H9 (cell line): ENCODE results near the gene RAMAC. TPM values are rescaled to one million over a fixed set of nuclear protein-coding genes. Genes with fewer than 3 reads are reported as not detected.

Experiments
- DNase-seq: peaks from one replicate; pipeline ENCODE4 v3.0.0-alpha.2; 2017
- H2AFZ ChIP-seq: one replicate; pipeline ENCODE4 v1.6.1; 2013; ENCODE audit warnings: mild to moderate bottlenecking, low read length, control low read depth, moderate library complexity
- H2AK5ac ChIP-seq: 2 replicates; pipeline ENCODE4 v1.6.1; 2013; ENCODE audit warnings: low read length, control low read depth, mixed read lengths; ENCODE audit not compliant: insufficient read length
- H2BK120ac ChIP-seq: one replicate; pipeline ENCODE4 v1.6.1; 2013; ENCODE audit warnings: low read depth, mild to moderate bottlenecking, low read length, control low read depth, inconsistent platforms; ENCODE audit not compliant: poor library complexity, severe bottlenecking
- H2BK12ac ChIP-seq: 2 replicates; pipeline ENCODE4 v1.6.1; 2013; ENCODE audit warnings: low read length, control low read depth, mixed read lengths, low read depth; ENCODE audit not compliant: insufficient read length
- H2BK15ac ChIP-seq: 2 replicates; pipeline ENCODE4 v1.6.1; 2013; ENCODE audit warnings: low read depth, low read length, control low read depth
- H2BK20ac ChIP-seq: one replicate; pipeline ENCODE4 v1.6.1; 2013; ENCODE audit warnings: low read depth, mild to moderate bottlenecking, low read length, control low read depth, inconsistent platforms; ENCODE audit not compliant: poor library complexity, severe bottlenecking
- H2BK5ac ChIP-seq: 2 replicates; pipeline ENCODE4 v1.6.1; 2013; ENCODE audit warnings: low read length, control low read depth, mixed read lengths; ENCODE audit not compliant: insufficient read length
- H3K14ac ChIP-seq: 2 replicates; pipeline ENCODE4 v1.6.1; 2013; ENCODE audit warnings: low read length, control low read depth; ENCODE audit not compliant: insufficient read depth
- H3K18ac ChIP-seq: 2 replicates; pipeline ENCODE4 v1.6.1; 2013; ENCODE audit warnings: low read depth, mild to moderate bottlenecking, mixed read lengths, low read length, control low read depth; ENCODE audit not compliant: insufficient read length
- H3K23ac ChIP-seq: 2 replicates; pipeline ENCODE4 v1.6.1; 2013; ENCODE audit warnings: low read length, control low read depth, mixed read lengths, low read depth; ENCODE audit not compliant: insufficient read length
- H3K23me2 ChIP-seq: 2 replicates; pipeline ENCODE4 v1.6.1; 2013; ENCODE audit warnings: low read depth, mild to moderate bottlenecking, mixed read lengths, low read length, control low read depth; ENCODE audit not compliant: insufficient read length, poor library complexity, severe bottlenecking
- H3K27ac ChIP-seq: 2 replicates; pipeline ENCODE4 v1.5.1; 2013; ENCODE audit warnings: low read length, control low read depth, mixed read lengths, low read depth; ENCODE audit not compliant: insufficient read length
- H3K27me3 ChIP-seq: 2 replicates; pipeline ENCODE4 v1.6.1; 2013; ENCODE audit warnings: low read length, control low read depth, inconsistent platforms; ENCODE audit not compliant: insufficient read depth
- H3K4ac ChIP-seq: 2 replicates; pipeline ENCODE4 v1.6.1; 2013; ENCODE audit warnings: low read depth, mild to moderate bottlenecking, control low read depth, inconsistent platforms, low read length, moderate library complexity
- H3K4me1 ChIP-seq: 2 replicates; pipeline ENCODE4 v1.6.1; 2013; ENCODE audit warnings: low read length, control low read depth, inconsistent platforms; ENCODE audit not compliant: insufficient read depth
- H3K4me2 ChIP-seq: 2 replicates; pipeline ENCODE4 v1.6.1; 2013; ENCODE audit warnings: low read length, control low read depth, mixed read lengths; ENCODE audit not compliant: insufficient read length, insufficient read depth
- H3K56ac ChIP-seq: 2 replicates; pipeline ENCODE4 v1.6.1; 2013; ENCODE audit warnings: low read depth, mild to moderate bottlenecking, mixed read lengths, low read length, control low read depth; ENCODE audit not compliant: insufficient read length
- H3K79me1 ChIP-seq: 2 replicates; pipeline ENCODE4 v1.6.1; 2013; ENCODE audit warnings: low read depth, mild to moderate bottlenecking, moderate library complexity, low read length, control low read depth, inconsistent platforms; ENCODE audit not compliant: insufficient read depth, poor library complexity, severe bottlenecking
- H3K79me2 ChIP-seq: 2 replicates; pipeline ENCODE4 v1.6.1; 2013; ENCODE audit warnings: low read length, control low read depth, inconsistent platforms; ENCODE audit not compliant: insufficient read depth
- H3K9ac ChIP-seq: 2 replicates; pipeline ENCODE4 v1.6.1; 2013; ENCODE audit warnings: low read length, control low read depth, mixed read lengths; ENCODE audit not compliant: insufficient read length; ENCODE audit errors: extremely low read depth
- H3K9me3 ChIP-seq: one replicate; pipeline ENCODE4 v1.6.1; 2013; ENCODE audit warnings: low read depth, low read length, inconsistent platforms; ENCODE audit not compliant: control insufficient read depth
- H3T11ph ChIP-seq: one replicate; pipeline ENCODE4 v1.6.1; 2013; ENCODE audit warnings: mild to moderate bottlenecking, low read length, control low read depth, inconsistent platforms
- H4K20me1 ChIP-seq: one replicate; pipeline ENCODE4 v1.6.1; 2013; ENCODE audit not compliant: control insufficient read depth, insufficient read length, insufficient read depth
- H4K5ac ChIP-seq: 2 replicates; pipeline ENCODE4 v1.6.1; 2013; ENCODE audit warnings: low read depth, mild to moderate bottlenecking, mixed read lengths, low read length, control low read depth; ENCODE audit not compliant: insufficient read length
- H4K8ac ChIP-seq: replicated peaks from 2 replicates; pipeline ENCODE4 v1.6.1; 2013; ENCODE audit warnings: low read length, control low read depth, mixed read lengths, low read depth; ENCODE audit not compliant: insufficient read length
- H4K91ac ChIP-seq: 2 replicates; pipeline ENCODE4 v1.6.1; 2013; ENCODE audit warnings: low read depth, mild to moderate bottlenecking, moderate library complexity, mixed read lengths, low read length, control low read depth; ENCODE audit not compliant: insufficient read length
- H3K27ac Mint-ChIP-seq, 3 experiments: 2 replicates in 2 of 3; 3 replicates in 1 of 3; pipeline ENCODE4 v1.8.0; 2020 to 2021; ENCODE audit warnings: mixed read lengths in 3 of 3, mild to moderate bottlenecking in 1 of 3, moderate library complexity in 1 of 3
- H3K27me3 Mint-ChIP-seq: 2 replicates; pipeline ENCODE4 v1.8.0; 2021; ENCODE audit warnings: low read depth, mild to moderate bottlenecking, moderate library complexity, mixed read lengths
- H3K36me3 Mint-ChIP-seq, 3 experiments: 2 replicates in 2 of 3; 3 replicates in 1 of 3; pipeline ENCODE4 v1.8.0; 2020 to 2021; ENCODE audit warnings: low read depth in 3 of 3, mixed read lengths in 3 of 3; ENCODE audit not compliant: insufficient read depth in 1 of 3
- H3K4me1 Mint-ChIP-seq, 2 experiments: 2 replicates each; pipeline ENCODE4 v1.8.0; 2020; ENCODE audit warnings: mixed read lengths in 2 of 2
- H3K4me3 Mint-ChIP-seq, 2 experiments: 2 replicates in 1 of 2; 3 replicates in 1 of 2; pipeline ENCODE4 v1.8.0; 2020 to 2021; ENCODE audit warnings: mild to moderate bottlenecking in 2 of 2, mixed read lengths in 2 of 2, moderate library complexity in 1 of 2
- H3K9me3 Mint-ChIP-seq, 2 experiments: 2 replicates in 1 of 2; 3 replicates in 1 of 2; pipeline ENCODE4 v1.8.0; 2020; ENCODE audit warnings: mild to moderate bottlenecking in 2 of 2, mixed read lengths in 2 of 2, moderate library complexity in 1 of 2
- CTCF ChIP-seq: fragments of 200-600 bp; sonication (generic); conservative IDR thresholded peaks from 3 replicates; pipeline ENCODE4 v1.8.0; 2021; ENCODE audit warnings: antibody characterized with exemption, mild to moderate bottlenecking
- WGBS: extraction: QIAGEN DNeasy Blood & Tissue Kit; methylation state at CpG from one replicate; pipeline ENCODE4 v1.1.7; 2013; ENCODE audit warnings: missing lambda C conversion rate, low lambda C conversion rate, mixed read lengths; ENCODE audit not compliant: insufficient read length; ENCODE audit errors: extremely low coverage; 5-methylcytosine and 5-hydroxymethylcytosine counted together
- total RNA-seq: library from RNA; stranded (reverse); gene quantifications from 2 replicates; pipeline ENCODE4 v1.2.1, GENCODE V29; 2021

The RAMAC gene
- total RNA-seq, 1 experiment from 2014 or later, result 35.8 TPM

GRCh38 chr15:83012636-83013035 lies 26.6 kb downstream of the RAMAC start:
- H2BK5ac ChIP-seq, result no peak overlapping the region
- H3K27ac ChIP-seq, result no peak overlapping the region
- H3K14ac ChIP-seq, result no peak overlapping the region
- no peak overlapping the region for H4K5ac ChIP-seq
- H2BK20ac ChIP-seq, result no peak overlapping the region
- no peak overlapping the region for H2AK5ac ChIP-seq
- no peak for DNase-seq
- H3K79me1 ChIP-seq, result no peaks in the 10 kb centered on the region
- H3K4me1 ChIP-seq, result no peaks in the 10 kb centered on the region
- TF ChIP-seq CTCF, result no peak
- H3K18ac ChIP-seq, result no peak overlapping the region
- no peak overlapping the region for H2BK15ac ChIP-seq
- H3K23me2 ChIP-seq, result peaks cover 5% of the 10 kb centered on the region
- H3K23ac ChIP-seq, result no peak overlapping the region
- H3T11ph ChIP-seq, result no peak overlapping the region
- Mint-ChIP-seq H3K27me3 (peaks cover 3% of the 10 kb centered on the region; the same call in 1 of the 2 replicates), H3K4me1 (peaks cover 30 to 35% of the 10 kb centered on the region in 2 experiments), H3K36me3 (peaks cover 16 to 30% (median 23%) of the 10 kb centered on the region in 3 experiments), H3K9me3 (peaks cover 5 to 10% of the 10 kb centered on the region in 2 experiments; a peak in 3 of 5 replicates), H3K27ac (no peak overlapping the region), H3K4me3 (peak overlapping the region; percentile 93 to 100; a peak in 3 of 5 replicates)
- WGBS, result no CpG with 5 or more reads among the region's 6 CpGs
- H2BK120ac ChIP-seq, result no peak overlapping the region
- no peak overlapping the region for H3K4ac ChIP-seq
- peak overlapping the region; percentile 57 for H3K4me2 ChIP-seq
- H2AFZ ChIP-seq, result no peak overlapping the region
- no peaks in the 10 kb centered on the region for H3K27me3 ChIP-seq
- H4K8ac ChIP-seq, result no peak overlapping the region
- no peaks in the 10 kb centered on the region for H4K20me1 ChIP-seq
- H4K91ac ChIP-seq, result no peak overlapping the region
- H3K9me3 ChIP-seq, result no peaks in the 10 kb centered on the region
- no peak overlapping the region for H2BK12ac ChIP-seq
- H3K79me2 ChIP-seq, result no peaks in the 10 kb centered on the region; the same call in 1 of the 2 replicates
- H3K9ac ChIP-seq, result no peak overlapping the region
- H3K56ac ChIP-seq, result no peak overlapping the region
